ENCODE results near the gene ACHE. TPM values are rescaled to one million over a fixed set of nuclear protein-coding genes. Genes with fewer than 3 reads are reported as not detected.

The ACHE gene
- total and polyA plus RNA-seq, 4 donors = 0.15 to 17.6 (median 0.21) TPM

DNA sequence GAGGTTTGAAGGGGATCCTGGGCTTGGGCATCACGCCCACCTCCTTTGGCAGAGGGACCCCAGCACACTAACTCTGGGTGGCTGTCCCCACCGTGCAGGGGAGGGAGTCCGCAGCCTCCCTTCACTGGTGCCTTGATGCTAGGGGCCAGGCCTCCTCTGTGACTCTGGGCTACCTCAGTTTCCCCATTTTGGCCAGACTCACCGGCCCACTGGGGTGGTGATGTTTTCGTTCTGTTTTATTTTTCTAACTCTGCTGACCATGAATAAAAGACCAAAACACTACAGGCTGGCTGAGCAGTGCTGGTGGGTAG, 29.0 kb downstream of the ACHE start (continued):
- TF ChIP-seq REST (IDR thresholded peaks at IDR 0.05) (no peak), NR2F2 (IDR thresholded peaks at IDR 0.05) (no peak), YY1 (IDR thresholded peaks at IDR 0.05) (no peak)

DNA sequence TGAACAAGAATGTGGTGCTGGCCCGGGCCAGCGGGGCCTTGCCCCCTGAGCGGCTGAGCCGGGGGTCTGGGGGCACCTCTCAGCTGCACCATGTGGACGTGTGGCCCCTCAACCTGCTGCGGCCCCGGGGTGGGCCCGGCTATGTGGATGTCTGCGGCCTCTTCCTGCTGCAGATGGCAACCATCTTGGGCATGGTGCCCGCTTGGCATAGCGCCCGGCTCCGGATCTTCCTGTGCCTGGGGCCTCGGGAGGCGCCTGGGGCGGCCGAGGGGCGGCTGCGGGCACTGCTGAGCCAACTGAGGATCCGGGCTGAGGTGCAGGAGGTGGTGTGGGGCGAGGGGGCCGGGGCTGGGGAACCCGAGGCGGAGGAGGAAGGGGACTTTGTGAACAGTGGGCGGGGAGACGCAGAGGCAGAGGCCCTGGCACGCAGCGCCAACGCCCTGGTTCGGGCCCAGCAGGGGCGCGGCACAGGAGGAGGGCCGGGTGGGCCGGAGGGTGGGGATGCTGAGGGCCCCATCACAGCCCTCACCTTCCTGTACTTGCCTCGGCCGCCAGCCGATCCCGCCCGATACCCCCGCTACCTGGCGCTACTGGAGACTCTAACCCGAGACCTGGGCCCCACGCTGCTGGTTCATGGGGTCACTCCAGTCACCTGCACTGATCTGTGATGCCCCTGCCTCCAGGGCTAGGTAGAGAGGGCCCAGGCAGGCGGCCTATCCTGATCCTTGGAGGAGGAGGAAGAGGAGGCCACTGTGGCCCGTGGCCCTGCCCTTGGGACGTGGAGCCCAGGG, 29.6 kb downstream of the ACHE start:
- Histone ChIP-seq H3K9me3 (ENCODE audit: control insufficient read depth in 4 of 4, low read length in 3 of 4) (no peaks in the 10 kb centered on the region), H3K4me3 (ENCODE audit: low read depth in 1 of 3, low read length in 3 of 3) (no peak overlapping the region), H3K27me3 (ENCODE audit: control insufficient read depth in 4 of 4, insufficient read depth in 4 of 4, low read length in 3 of 4) (no peaks in the 10 kb centered on the region), H3K4me1 (ENCODE audit: control insufficient read depth in 4 of 4, insufficient read depth in 4 of 4, low read length in 3 of 4) (peaks cover 13 to 36% (median 20%) of the 10 kb centered on the region in 4 donors), H3K9ac (ENCODE audit: low read depth in 1 of 2, low read length in 2 of 2) (no peak overlapping the region), H3K36me3 (ENCODE audit: control insufficient read depth in 4 of 4, insufficient read depth in 3 of 4, low read depth in 1 of 4, low read length in 3 of 4) (peaks cover 2 to 10% (median 6%) of the 10 kb centered on the region in 4 donors), H3K27ac (ENCODE audit: low read depth in 1 of 2, low read length in 2 of 2) (peak overlapping the region; percentile 92 to 99)
- TF ChIP-seq TAF1 (conservative IDR thresholded peaks at IDR 0.05) (no peak), HNF4G (IDR thresholded peaks at IDR 0.05) (no peak), JUND (IDR thresholded peaks at IDR 0.05) (no peak), MAX (IDR thresholded peaks at IDR 0.05) (no peak), GABPA (IDR thresholded peaks at IDR 0.05 in 1 of 2, conservative IDR thresholded peaks at IDR 0.05 in 1 of 2) (no peak), HNF4A (conservative IDR thresholded peaks at IDR 0.05) (no peak), SP1 (IDR thresholded peaks at IDR 0.05) (no peak), ZBTB33 (IDR thresholded peaks at IDR 0.05) (no peak), EGR1 (IDR thresholded peaks at IDR 0.05; ENCODE audit: low read depth in 2 of 2) (no peak), RXRA (IDR thresholded peaks at IDR 0.05) (no peak), FOXA2 (IDR thresholded peaks at IDR 0.05) (no peak), RAD21 (IDR thresholded peaks at IDR 0.05) (no peak), YY1 (IDR thresholded peaks at IDR 0.05) (no peak), FOXA1 (IDR thresholded peaks at IDR 0.05) (no peak), NR2F2 (IDR thresholded peaks at IDR 0.05) (no peak), REST (IDR thresholded peaks at IDR 0.05) (no peak)
- TF ChIP-seq, protein P1, sequence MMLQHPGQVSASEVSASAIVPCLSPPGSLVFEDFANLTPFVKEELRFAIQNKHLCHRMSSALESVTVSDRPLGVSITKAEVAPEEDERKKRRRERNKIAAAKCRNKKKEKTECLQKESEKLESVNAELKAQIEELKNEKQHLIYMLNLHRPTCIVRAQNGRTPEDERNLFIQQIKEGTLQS (IDR thresholded peaks at IDR 0.05) = no peak
- DNase-seq (ENCODE audit: low spot score) = no peak
- WGBS = 72% methylated on average over 46 of the region's 46 CpGs

Measured in liver (tissue), 9 donors.